Endothelial cell of umbilical vein (primary cell): ENCODE data around the gene MFGE8. TPM values are rescaled to one million over a fixed set of nuclear protein-coding genes. Genes with fewer than 3 reads are reported as not detected.

Experiments used
- BruUV-seq: library from RNA; stranded (reverse); fragments of 400-500 nt; replicated peaks from 2 replicates; lab custom pipeline; 2021; lab: Mats Ljungman, UMichigan
- CTCF ChIA-PET: fragments of 300-600, 350-600 bp; sonication (Branson Sonifier 250); formaldehyde crosslinking; loops from one replicate; lab custom pipeline; 2021; ENCODE audit warnings: antibody characterized with exemption, inconsistent platforms; lab: Charles Lee
- POLR2A ChIA-PET: fragments of 300-600, 350-600 bp; sonication (Branson Sonifier 250); formaldehyde crosslinking; loops from one replicate; lab custom pipeline; 2021; ENCODE audit warnings: antibody characterized with exemption, inconsistent platforms; lab: Charles Lee
- DNase-seq: peaks from one replicate; pipeline ENCODE4 v3.0.0-alpha.2; 2011; ENCODE audit warnings: low read depth, low spot score
- FAIRE-seq: peaks from 2 replicates; lab custom pipeline; 2011; peaks lifted over from hg19 to GRCh38; lab: Jason Lieb, UNC
- H2AFZ ChIP-seq: 2 replicates; pipeline ENCODE4 v1.6.0; 2012; ENCODE audit warnings: low read depth, low read length, control low read depth, inconsistent platforms
- H3K27ac ChIP-seq: 2 replicates; pipeline ENCODE4 v1.5.1; 2011; ENCODE audit warnings: low read depth, mild to moderate bottlenecking, control low read depth, low read length, moderate library complexity; ENCODE audit not compliant: insufficient read depth
- H3K27me3 ChIP-seq, 2 experiments: 2 replicates each; pipeline versions ENCODE4 v1.6.0 to v1.6.1; 2011; ENCODE audit warnings: low read length in 2 of 2, mixed read lengths in 1 of 2; ENCODE audit not compliant: control insufficient read depth in 2 of 2, insufficient read depth in 2 of 2
- H3K36me3 ChIP-seq, 2 experiments: 2 replicates in 1 of 2; 3 replicates in 1 of 2; pipeline ENCODE4 v1.5.1; 2011; ENCODE audit warnings: low read length in 2 of 2, mild to moderate bottlenecking in 1 of 2, moderate library complexity in 1 of 2; ENCODE audit not compliant: control insufficient read depth in 2 of 2, insufficient read depth in 2 of 2; ENCODE audit errors: extremely low read depth in 1 of 2
- H3K4me1 ChIP-seq: 3 replicates; pipeline ENCODE4 v1.5.1; 2011; ENCODE audit warnings: mild to moderate bottlenecking, low read length; ENCODE audit not compliant: control insufficient read depth, insufficient read depth; ENCODE audit errors: extremely low read depth
- H3K4me2 ChIP-seq: 2 replicates; pipeline ENCODE4 v1.6.1; 2011; ENCODE audit warnings: low read length, control low read depth, mixed read lengths; ENCODE audit not compliant: insufficient read depth
- H3K4me3 ChIP-seq, 3 experiments: fragments of 200-600 bp in 1 of 3; sonication (generic), shearing (Covaris generic) in 1 of 3; replicated peaks in 1 of 3; 2 replicates each; pipeline ENCODE4 v1.5.1; 2011 to 2016; ENCODE audit warnings: control low read depth in 3 of 3, low read length in 3 of 3, mild to moderate bottlenecking in 2 of 3, inconsistent platforms in 1 of 3, low read depth in 1 of 3, moderate library complexity in 1 of 3; ENCODE audit not compliant: insufficient read depth in 1 of 3
- H3K79me2 ChIP-seq: 2 replicates; pipeline ENCODE4 v1.6.0; 2012; ENCODE audit warnings: low read length, inconsistent platforms; ENCODE audit not compliant: control insufficient read depth, insufficient read depth
- H3K9ac ChIP-seq: replicated peaks from 2 replicates; pipeline ENCODE3; 2011; ENCODE audit warnings: low read length, control low read depth; ENCODE audit not compliant: insufficient read depth; ENCODE audit errors: extremely low read depth
- H3K9me1 ChIP-seq: replicated peaks from 3 replicates; pipeline ENCODE4 v1.6.0; 2011; ENCODE audit warnings: mild to moderate bottlenecking, low read length; ENCODE audit not compliant: control insufficient read depth, insufficient read depth; ENCODE audit errors: extremely low read depth
- H3K9me3 ChIP-seq: replicated peaks from 2 replicates; pipeline ENCODE4 v1.5.1; 2012; ENCODE audit warnings: low read length, inconsistent platforms; ENCODE audit not compliant: control insufficient read depth, insufficient read depth
- H4K20me1 ChIP-seq: replicated peaks from 2 replicates; pipeline ENCODE3; 2011; ENCODE audit warnings: mild to moderate bottlenecking, low read length; ENCODE audit not compliant: control insufficient read depth, insufficient read depth; ENCODE audit errors: extremely low read depth
- EZH2 ChIP-seq: IDR thresholded peaks from 2 replicates; pipeline ENCODE4 v1.6.1; 2012; ENCODE audit warnings: borderline replicate concordance, low read depth, mild to moderate bottlenecking, moderate library complexity, low read length, inconsistent platforms; ENCODE audit not compliant: severe bottlenecking
- FOS ChIP-seq: IDR thresholded peaks from 2 replicates; pipeline ENCODE4 v1.6.1; 2011; ENCODE audit warnings: mild to moderate bottlenecking, low read length, moderate library complexity, borderline replicate concordance; ENCODE audit not compliant: insufficient read depth
- JUN ChIP-seq: IDR thresholded peaks from 2 replicates; pipeline ENCODE4 v1.6.1; 2011; ENCODE audit warnings: borderline replicate concordance, low read depth; ENCODE audit not compliant: insufficient read length, insufficient read depth
- MYC ChIP-seq: IDR thresholded peaks from one replicate; pipeline ENCODE4 v1.6.1; 2011; ENCODE audit warnings: mild to moderate bottlenecking, low read depth, low read length
- POLR2A ChIP-seq: IDR thresholded peaks from 2 replicates; pipeline ENCODE4 v1.6.1; 2012; ENCODE audit warnings: low read depth, mild to moderate bottlenecking, control low read depth, low read length
- POLR2AphosphoS5 ChIP-seq: IDR thresholded peaks from 2 replicates; pipeline ENCODE4 v1.6.1; 2012; ENCODE audit warnings: low read depth, mild to moderate bottlenecking, control low read depth, low read length, moderate library complexity; ENCODE audit not compliant: insufficient read depth
- dilution Hi-C: fragments of 300-500 bp; cut with MboI; formaldehyde crosslinking; loops from one replicate; pipeline ENCODE4 v1.15.0; 2019; ENCODE audit warnings: low sequenced_read_pairs; ENCODE audit not compliant: extremely low pct_ligation_motif_present
- intact Hi-C: fragments of 100-400 bp; cut with micrococcal nuclease; formaldehyde crosslinking; loops from one replicate; pipeline ENCODE4 v1.10.0; 2022
- polyA plus RNA-seq, 4 experiments: library from polyadenylated mRNA; depleted of rRNA in 3 of 4; stranded (reverse) in 3 of 4; unstranded in 1 of 4; fragments of >200 nt; gene quantifications; 2 replicates each; pipeline versions ENCODE4 v1.2.1 to v1.2.3, GENCODE V29; 2011 to 2012; ENCODE audit warnings: missing spikeins in 1 of 4
- total RNA-seq: library from RNA; stranded (reverse); gene quantifications from 2 replicates; pipeline ENCODE4 v1.2.3, GENCODE V29; 2021
- TF ChIP-seq, protein P1 (sequence below): IDR thresholded peaks from 2 replicates; pipeline ENCODE4 v1.6.1; 2011; ENCODE audit not compliant: insufficient read depth, insufficient read length
- TF ChIP-seq, protein P2 (sequence below), 2 donors: IDR thresholded peaks; 1 replicate in 1 of 2; 2 replicates in 1 of 2; pipeline ENCODE4 v1.5.1; 2011; ENCODE audit warnings: low read length in 2 of 2, mild to moderate bottlenecking in 2 of 2, moderate library complexity in 2 of 2, control low read depth in 1 of 2, inconsistent platforms in 1 of 2, low read depth in 1 of 2; ENCODE audit not compliant: insufficient read depth in 1 of 2; ENCODE audit errors: extremely low read depth in 1 of 2

Gene MFGE8
- total and polyA plus RNA-seq, 2 donors (not counting 3 experiments of a cell fraction or from before 2014, with no cell fraction given) = 108 to 117 TPM

DNA sequence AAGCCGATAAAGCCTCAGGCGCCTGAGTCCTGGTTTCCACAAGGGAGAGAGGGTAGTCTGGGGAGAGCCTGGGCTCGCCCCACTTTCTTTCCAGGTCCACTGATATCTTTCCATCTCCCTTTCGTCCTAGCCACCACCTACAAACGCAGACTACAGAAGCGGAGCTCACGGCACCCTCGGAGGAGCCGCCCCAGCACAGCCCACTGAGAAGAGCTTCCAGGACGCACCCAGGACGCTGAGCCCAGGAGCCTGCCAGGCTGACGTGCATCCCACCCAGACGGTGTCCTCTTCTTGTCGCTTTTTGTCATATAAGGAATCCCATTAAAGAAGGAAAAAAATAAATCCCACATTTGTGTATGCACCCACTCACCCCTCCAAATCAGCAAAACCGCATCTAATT is 38.9 kb downstream of the MFGE8 start:
- no peak overlapping the region for H3K27ac ChIP-seq
- DNase-seq (no peak), FAIRE-seq (no peak)
- CTCF ChIA-PET = no interaction called here
- dilution Hi-C loops (no loop called here), intact Hi-C loops (no loop called here)
- H3K36me3 ChIP-seq = peaks cover 0 to 21% of the 10 kb centered on the region in 2 experiments
- no peak overlapping the region for H2AFZ ChIP-seq
- peaks cover 0 to 3% of the 10 kb centered on the region in 2 experiments for H3K27me3 ChIP-seq
- no peaks in the 10 kb centered on the region for H4K20me1 ChIP-seq
- no peaks in the 10 kb centered on the region for H3K9me3 ChIP-seq
- H3K79me2 ChIP-seq = no peaks in the 10 kb centered on the region
- POLR2A ChIA-PET = no interaction called here
- TF ChIP-seq POLR2AphosphoS5 (no peak), POLR2A (no peak), EZH2 (no peak), MYC (no peak), JUN (no peak), FOS (no peak)
- TF ChIP-seq, protein P1, sequence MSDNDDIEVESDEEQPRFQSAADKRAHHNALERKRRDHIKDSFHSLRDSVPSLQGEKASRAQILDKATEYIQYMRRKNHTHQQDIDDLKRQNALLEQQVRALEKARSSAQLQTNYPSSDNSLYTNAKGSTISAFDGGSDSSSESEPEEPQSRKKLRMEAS = no peak
- TF ChIP-seq, protein P2, sequence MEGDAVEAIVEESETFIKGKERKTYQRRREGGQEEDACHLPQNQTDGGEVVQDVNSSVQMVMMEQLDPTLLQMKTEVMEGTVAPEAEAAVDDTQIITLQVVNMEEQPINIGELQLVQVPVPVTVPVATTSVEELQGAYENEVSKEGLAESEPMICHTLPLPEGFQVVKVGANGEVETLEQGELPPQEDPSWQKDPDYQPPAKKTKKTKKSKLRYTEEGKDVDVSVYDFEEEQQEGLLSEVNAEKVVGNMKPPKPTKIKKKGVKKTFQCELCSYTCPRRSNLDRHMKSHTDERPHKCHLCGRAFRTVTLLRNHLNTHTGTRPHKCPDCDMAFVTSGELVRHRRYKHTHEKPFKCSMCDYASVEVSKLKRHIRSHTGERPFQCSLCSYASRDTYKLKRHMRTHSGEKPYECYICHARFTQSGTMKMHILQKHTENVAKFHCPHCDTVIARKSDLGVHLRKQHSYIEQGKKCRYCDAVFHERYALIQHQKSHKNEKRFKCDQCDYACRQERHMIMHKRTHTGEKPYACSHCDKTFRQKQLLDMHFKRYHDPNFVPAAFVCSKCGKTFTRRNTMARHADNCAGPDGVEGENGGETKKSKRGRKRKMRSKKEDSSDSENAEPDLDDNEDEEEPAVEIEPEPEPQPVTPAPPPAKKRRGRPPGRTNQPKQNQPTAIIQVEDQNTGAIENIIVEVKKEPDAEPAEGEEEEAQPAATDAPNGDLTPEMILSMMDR (IDR thresholded peaks at IDR 0.05; ENCODE audit: extremely low read depth in 1 of 2, insufficient read depth in 1 of 2, low read depth in 1 of 2, low read length in 2 of 2) = no peak
- H3K4me1 ChIP-seq = no peaks in the 10 kb centered on the region
- H3K9ac ChIP-seq = no peak overlapping the region
- H3K4me3 ChIP-seq = no peak overlapping the region
- no peaks in the 10 kb centered on the region for H3K9me1 ChIP-seq
- BruUV-seq = no TSS peak
- no peak overlapping the region for H3K4me2 ChIP-seq
